HG02870 (cell line): Measurements from ENCODE around the gene ENOX1.

Source experiments
- ATAC-seq: cut with Tn5 transposase; IDR thresholded peaks from one replicate; pipeline ENCODE4 v1.9.1; 2021; ENCODE audit warnings: mild to moderate bottlenecking, moderate library complexity; ENCODE audit not compliant: unreplicated experiment

Gene ENOX1

GRCh38 chr13:43611281-43612273 lies 175.2 kb downstream of the ENOX1 start:
- ATAC-seq = no peak

- no peak for ATAC-seq
Observed at GRCh38 chr13:43608400-43609137, 178.2 kb downstream of the ENOX1 start.

- no peak for ATAC-seq
Observed at GRCh38 chr13:43597599-43597945, 189.2 kb downstream of the ENOX1 start.

GRCh38 chr13:43596924-43597598 lies 189.7 kb downstream of the ENOX1 start:
- ATAC-seq = no peak

GRCh38 chr13:43596006-43596405 lies 190.8 kb downstream of the ENOX1 start:
- no peak for ATAC-seq

- ATAC-seq = no peak
Observed at GRCh38 chr13:43587376-43587775, 199.4 kb downstream of the ENOX1 start.

- ATAC-seq = no peak
Observed at GRCh38 chr13:43584751-43585150, 202.0 kb downstream of the ENOX1 start.

- ATAC-seq = no peak
Observed at GRCh38 chr13:43583321-43583720, 203.5 kb downstream of the ENOX1 start.

- ATAC-seq = no peak
Observed at GRCh38 chr13:43580280-43580679, 206.5 kb downstream of the ENOX1 start.

GRCh38 chr13:43579321-43579720 lies 207.5 kb downstream of the ENOX1 start:
- no peak for ATAC-seq

GRCh38 chr13:43574605-43575004 lies 212.2 kb downstream of the ENOX1 start:
- no peak for ATAC-seq

- no peak for ATAC-seq
Observed at GRCh38 chr13:43573802-43574514, 212.8 kb downstream of the ENOX1 start.

GRCh38 chr13:43573361-43573740 lies 213.4 kb downstream of the ENOX1 start:
- ATAC-seq = no peak

- ATAC-seq = no peak
Observed at GRCh38 chr13:43572656-43573360, 214.0 kb downstream of the ENOX1 start.

GRCh38 chr13:43569658-43570057 lies 217.1 kb downstream of the ENOX1 start:
- ATAC-seq = no peak

- ATAC-seq = no peak
Observed at GRCh38 chr13:43567608-43568007, 219.2 kb downstream of the ENOX1 start.

- no peak for ATAC-seq
Observed at GRCh38 chr13:43564952-43565351, 221.8 kb downstream of the ENOX1 start.

GRCh38 chr13:43561081-43561480 lies 225.7 kb downstream of the ENOX1 start:
- no peak for ATAC-seq

- no peak for ATAC-seq
Observed at GRCh38 chr13:43558939-43559338, 227.8 kb downstream of the ENOX1 start.

- ATAC-seq = no peak
Observed at GRCh38 chr13:43558326-43558725, 228.4 kb downstream of the ENOX1 start.
